ENCODE data around the gene TOP2A. TPM values are rescaled to one million over a fixed set of nuclear protein-coding genes. Genes with fewer than 3 reads are reported as not detected.

TOP2A gene
- total and polyA plus RNA-seq, 7 donors: 0.14 to 0.84 (median 0.32) TPM; not detected in 1

- H3K27me3 ChIP-seq (ENCODE audit: insufficient read depth in 3 of 3, low read length in 2 of 3): peaks cover 0 to 3% (median 0%) of the 10 kb centered on the region in 3 donors
- H3K36me3 ChIP-seq (ENCODE audit: insufficient read depth in 1 of 2, low read depth in 1 of 2): no peaks in the 10 kb centered on the region
- intact Hi-C loops (cut with DNase I): loop anchor here (2.0 to 5.0 kb wide), 3 partner anchors 49 to 199 kb away; no protein-coding TSS in a partner anchor
- H3K27ac ChIP-seq: no peak overlapping the region
- peak overlapping the region; percentile 69 for H3K4me3 ChIP-seq
- 1 to 2% (median 2%) methylated on average over 72 to 91 of the region's 91 CpGs for WGBS, 3 donors
- DNase-seq (no peak), ATAC-seq (peak in 3 of 4 donors; percentile 38 to 65 (median 56))
- TF ChIP-seq CTCF (IDR thresholded peaks at IDR 0.05): no peak
- peaks cover 8% of the 10 kb centered on the region for H3K4me1 ChIP-seq
- H3K9me3 ChIP-seq: no peaks in the 10 kb centered on the region
Measured at GRCh38 chr17:40363111-40363827, 54.4 kb downstream of the TOP2A start.

- Histone ChIP-seq H3K9me3 (no peaks in the 10 kb centered on the region), H3K4me3 (peak overlapping the region; percentile 69), H3K27ac (no peak overlapping the region), H3K27me3 (ENCODE audit: insufficient read depth in 3 of 3, low read length in 2 of 3) (peaks cover 0 to 3% (median 0%) of the 10 kb centered on the region in 3 donors), H3K36me3 (ENCODE audit: insufficient read depth in 1 of 2, low read depth in 1 of 2) (no peaks in the 10 kb centered on the region), H3K4me1 (peaks cover 8% of the 10 kb centered on the region)
- ATAC-seq (peak; percentile 38 to 68 (median 57)), DNase-seq (peak; percentile 70 to 83)
- TF ChIP-seq CTCF (IDR thresholded peaks at IDR 0.05): peak; percentile 50
- WGBS, 3 donors: 1% methylated on average over 35 to 58 of the region's 58 CpGs
- intact Hi-C loops (cut with DNase I): loop anchor here (2.0 to 5.0 kb wide), 3 partner anchors 50 to 200 kb away; no protein-coding TSS in a partner anchor
Measured at GRCh38 chr17:40362696-40363110, 55.0 kb downstream of the TOP2A start.

DNA sequence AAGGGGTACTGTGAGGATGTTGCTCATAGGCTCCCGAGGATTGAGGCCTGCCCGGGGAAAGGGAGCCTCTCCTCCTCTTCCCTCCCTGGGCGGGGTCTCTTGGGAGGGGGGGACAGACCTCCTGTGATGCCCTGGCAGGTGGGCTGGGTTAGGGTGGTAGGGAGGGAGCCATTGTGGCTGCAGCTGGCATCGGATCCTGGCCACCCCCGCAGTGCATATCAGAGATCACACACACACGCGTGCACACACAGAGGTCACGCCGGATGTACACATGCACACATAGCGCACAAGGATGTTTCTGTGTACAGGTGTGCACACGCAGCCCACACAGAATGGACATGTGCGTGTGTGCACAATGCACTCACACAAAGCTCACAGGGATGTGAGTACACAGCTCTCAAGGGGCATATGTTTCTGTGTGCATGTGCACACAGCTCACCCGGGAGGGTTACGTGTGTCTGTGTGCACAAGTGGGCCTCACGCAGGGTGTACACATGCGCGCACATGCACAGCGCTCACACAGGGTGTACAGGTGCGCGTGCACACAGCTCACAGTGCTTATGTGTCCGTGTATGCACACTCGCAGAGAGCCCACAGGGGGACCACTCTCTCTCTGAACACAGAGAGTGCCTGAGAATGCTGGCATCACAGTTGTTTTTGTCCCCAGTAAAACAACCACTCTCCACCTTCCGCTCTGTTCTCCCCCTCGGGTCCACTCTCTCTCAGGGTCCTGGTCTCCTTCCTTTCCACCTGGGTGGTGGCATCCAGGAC is 55.6 kb downstream of the TOP2A start:
- DNase-seq (no peak), ATAC-seq (no peak)
- TF ChIP-seq CTCF (IDR thresholded peaks at IDR 0.05): no peak
- intact Hi-C loops (cut with DNase I): loop anchor here (2.0 to 5.0 kb wide), 3 partner anchors 50 to 200 kb away; no protein-coding TSS in a partner anchor
- Histone ChIP-seq H3K9me3 (no peaks in the 10 kb centered on the region), H3K4me1 (peaks cover 8% of the 10 kb centered on the region), H3K27me3 (ENCODE audit: insufficient read depth in 3 of 3, low read length in 2 of 3) (peaks cover 0 to 3% (median 0%) of the 10 kb centered on the region in 3 donors), H3K27ac (no peak overlapping the region), H3K4me3 (peak overlapping the region; percentile 69), H3K36me3 (ENCODE audit: insufficient read depth in 1 of 2, low read depth in 1 of 2) (no peaks in the 10 kb centered on the region)
- 73 to 75% (median 75%) methylated on average over 23 to 24 of the region's 24 CpGs for WGBS, 3 donors

DNA sequence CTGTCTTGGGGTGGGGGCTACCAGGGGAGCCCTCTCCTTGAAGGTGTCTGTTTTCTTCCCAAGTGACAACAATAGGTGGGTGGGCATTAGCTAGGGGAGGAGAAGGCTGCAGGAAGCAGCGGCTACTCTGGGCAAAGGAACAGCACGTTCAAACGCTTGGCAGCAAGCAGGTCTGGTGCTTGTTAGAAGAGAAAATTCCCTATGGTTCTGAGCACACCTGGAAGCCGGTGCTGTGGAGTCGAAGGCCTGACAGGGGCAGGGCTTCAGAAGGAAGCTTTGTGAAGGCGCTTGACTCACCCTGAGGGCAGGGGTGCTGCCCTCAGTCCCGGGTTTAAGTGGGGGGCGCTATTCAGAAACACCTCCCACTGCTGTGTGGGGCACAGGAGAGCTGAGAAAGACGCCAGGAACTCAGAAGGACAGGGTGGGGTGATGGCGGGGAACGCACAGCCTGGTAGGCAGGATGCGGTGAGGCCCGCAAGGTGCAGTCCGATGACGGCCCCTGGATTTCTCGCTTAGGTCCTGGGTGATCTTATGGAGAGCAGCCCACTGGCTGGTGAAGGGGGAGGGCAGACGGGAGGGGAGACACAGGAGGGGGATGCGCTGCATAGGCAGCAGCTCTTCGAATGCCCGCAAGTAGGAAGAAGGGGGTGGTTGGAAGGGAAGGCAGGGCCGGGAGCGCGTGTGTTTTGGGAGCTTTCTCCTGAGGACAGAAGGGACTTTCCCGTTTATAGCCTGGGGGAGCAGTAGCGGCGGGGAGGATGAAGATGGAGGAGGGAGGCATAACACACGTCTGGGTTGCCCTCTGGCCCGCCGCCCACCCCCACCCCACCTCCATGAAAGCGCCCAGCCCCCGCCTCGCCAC is 56.4 kb downstream of the TOP2A start:
- intact Hi-C loops (cut with DNase I): loop anchor here in 1 of 2 donors (5.0 kb wide), 2 partner anchors 51 to 201 kb away; no protein-coding TSS in a partner anchor
- DNase-seq: peak in 1 of 2 donors; percentile 38
- H3K36me3 ChIP-seq (ENCODE audit: insufficient read depth in 1 of 2, low read depth in 1 of 2): peaks cover 0 to 3% of the 10 kb centered on the region in 2 donors
- WGBS, 3 donors: 76 to 80% (median 80%) methylated on average over 27 to 32 of the region's 32 CpGs
- no peak for ATAC-seq
- TF ChIP-seq CTCF (IDR thresholded peaks at IDR 0.05): no peak
- peaks cover 0 to 3% (median 0%) of the 10 kb centered on the region in 3 donors for H3K27me3 ChIP-seq (ENCODE audit: insufficient read depth in 3 of 3, low read length in 2 of 3)
- H3K9me3 ChIP-seq: no peaks in the 10 kb centered on the region
- peaks cover 8% of the 10 kb centered on the region for H3K4me1 ChIP-seq
- no peak overlapping the region for H3K4me3 ChIP-seq
- H3K27ac ChIP-seq: no peak overlapping the region
